ENCODE data around the gene CTTNBP2. TPM values are rescaled to one million over a fixed set of nuclear protein-coding genes. Genes with fewer than 3 reads are reported as not detected.

CTTNBP2 gene
- total RNA-seq, 2 donors from 2014 or later = 5.7 to 8.3 TPM

DNA sequence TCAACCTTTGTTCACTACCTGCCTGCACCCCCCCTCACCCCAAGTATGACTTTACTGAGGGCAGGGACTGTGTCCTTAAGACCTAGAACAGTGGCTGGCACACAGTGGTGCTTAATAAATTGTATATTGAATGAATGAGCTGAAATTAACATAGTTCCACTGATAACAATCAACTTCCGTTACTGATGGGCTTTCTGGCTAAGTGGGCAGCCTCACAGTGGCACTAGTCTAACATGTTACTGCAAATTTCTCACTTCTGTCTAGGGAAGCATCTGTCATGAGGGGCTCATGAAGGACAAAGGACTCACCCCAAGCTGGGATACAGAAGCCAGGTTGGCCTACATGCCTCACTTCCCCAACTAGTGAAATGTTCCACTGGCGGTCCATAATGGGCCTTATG lies 79.3 kb downstream of the CTTNBP2 start:
- no peaks in the 10 kb centered on the region for H3K36me3 ChIP-seq
- H3K27ac ChIP-seq = no peak overlapping the region
- H3K4me1 ChIP-seq (replicated peaks) = no peaks in the 10 kb centered on the region
- no peak for DNase-seq (ENCODE audit: low spot score)
- TF ChIP-seq, protein P1, sequence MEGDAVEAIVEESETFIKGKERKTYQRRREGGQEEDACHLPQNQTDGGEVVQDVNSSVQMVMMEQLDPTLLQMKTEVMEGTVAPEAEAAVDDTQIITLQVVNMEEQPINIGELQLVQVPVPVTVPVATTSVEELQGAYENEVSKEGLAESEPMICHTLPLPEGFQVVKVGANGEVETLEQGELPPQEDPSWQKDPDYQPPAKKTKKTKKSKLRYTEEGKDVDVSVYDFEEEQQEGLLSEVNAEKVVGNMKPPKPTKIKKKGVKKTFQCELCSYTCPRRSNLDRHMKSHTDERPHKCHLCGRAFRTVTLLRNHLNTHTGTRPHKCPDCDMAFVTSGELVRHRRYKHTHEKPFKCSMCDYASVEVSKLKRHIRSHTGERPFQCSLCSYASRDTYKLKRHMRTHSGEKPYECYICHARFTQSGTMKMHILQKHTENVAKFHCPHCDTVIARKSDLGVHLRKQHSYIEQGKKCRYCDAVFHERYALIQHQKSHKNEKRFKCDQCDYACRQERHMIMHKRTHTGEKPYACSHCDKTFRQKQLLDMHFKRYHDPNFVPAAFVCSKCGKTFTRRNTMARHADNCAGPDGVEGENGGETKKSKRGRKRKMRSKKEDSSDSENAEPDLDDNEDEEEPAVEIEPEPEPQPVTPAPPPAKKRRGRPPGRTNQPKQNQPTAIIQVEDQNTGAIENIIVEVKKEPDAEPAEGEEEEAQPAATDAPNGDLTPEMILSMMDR (IDR thresholded peaks at IDR 0.05) = no peak
- no peak for TF ChIP-seq POLR2A (IDR thresholded peaks at IDR 0.05)
- no peak for TF ChIP-seq POLR2AphosphoS5 (IDR thresholded peaks at IDR 0.05)
- 74% methylated on average over 2 of the region's 2 CpGs for WGBS
- H3K9me3 ChIP-seq = no peaks in the 10 kb centered on the region
- no peak overlapping the region for H3K4me3 ChIP-seq
- intact Hi-C loops (cut with DNase I) = no loop called here
- no peaks in the 10 kb centered on the region for H3K27me3 ChIP-seq (replicated peaks; ENCODE audit: insufficient read depth)

DNA sequence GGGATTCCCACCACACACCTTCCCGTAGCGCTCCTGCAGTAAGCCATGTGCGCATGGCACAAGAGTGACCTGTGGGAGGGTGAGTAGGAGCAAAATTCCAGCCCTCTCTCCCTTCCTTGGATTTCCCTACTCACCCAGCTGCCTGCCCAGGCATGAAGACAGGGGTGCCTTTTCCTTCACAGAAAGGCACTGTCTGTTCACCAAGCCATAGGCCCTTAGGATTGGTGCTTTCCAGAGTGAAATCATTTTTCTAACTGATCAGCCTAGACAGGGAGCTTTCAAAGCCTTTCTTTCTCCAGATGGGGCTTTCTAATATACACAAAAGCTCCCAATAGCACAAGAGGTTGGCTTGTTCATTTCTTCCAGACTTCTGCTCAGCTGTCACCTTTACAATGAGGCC lies 79.7 kb downstream of the CTTNBP2 start:
- intact Hi-C loops (cut with DNase I) = no loop called here
- no peaks in the 10 kb centered on the region for H3K27me3 ChIP-seq (replicated peaks; ENCODE audit: insufficient read depth)
- DNase-seq (ENCODE audit: low spot score) = no peak
- TF ChIP-seq POLR2A (IDR thresholded peaks at IDR 0.05) (no peak), POLR2AphosphoS5 (IDR thresholded peaks at IDR 0.05) (no peak)
- TF ChIP-seq, protein P1 (IDR thresholded peaks at IDR 0.05) = no peak
- no peaks in the 10 kb centered on the region for H3K4me1 ChIP-seq (replicated peaks)
- WGBS = 96% methylated on average over 3 of the region's 3 CpGs
- H3K36me3 ChIP-seq = no peaks in the 10 kb centered on the region
- no peak overlapping the region for H3K27ac ChIP-seq
- H3K9me3 ChIP-seq = no peaks in the 10 kb centered on the region
- H3K4me3 ChIP-seq = no peak overlapping the region

DNA sequence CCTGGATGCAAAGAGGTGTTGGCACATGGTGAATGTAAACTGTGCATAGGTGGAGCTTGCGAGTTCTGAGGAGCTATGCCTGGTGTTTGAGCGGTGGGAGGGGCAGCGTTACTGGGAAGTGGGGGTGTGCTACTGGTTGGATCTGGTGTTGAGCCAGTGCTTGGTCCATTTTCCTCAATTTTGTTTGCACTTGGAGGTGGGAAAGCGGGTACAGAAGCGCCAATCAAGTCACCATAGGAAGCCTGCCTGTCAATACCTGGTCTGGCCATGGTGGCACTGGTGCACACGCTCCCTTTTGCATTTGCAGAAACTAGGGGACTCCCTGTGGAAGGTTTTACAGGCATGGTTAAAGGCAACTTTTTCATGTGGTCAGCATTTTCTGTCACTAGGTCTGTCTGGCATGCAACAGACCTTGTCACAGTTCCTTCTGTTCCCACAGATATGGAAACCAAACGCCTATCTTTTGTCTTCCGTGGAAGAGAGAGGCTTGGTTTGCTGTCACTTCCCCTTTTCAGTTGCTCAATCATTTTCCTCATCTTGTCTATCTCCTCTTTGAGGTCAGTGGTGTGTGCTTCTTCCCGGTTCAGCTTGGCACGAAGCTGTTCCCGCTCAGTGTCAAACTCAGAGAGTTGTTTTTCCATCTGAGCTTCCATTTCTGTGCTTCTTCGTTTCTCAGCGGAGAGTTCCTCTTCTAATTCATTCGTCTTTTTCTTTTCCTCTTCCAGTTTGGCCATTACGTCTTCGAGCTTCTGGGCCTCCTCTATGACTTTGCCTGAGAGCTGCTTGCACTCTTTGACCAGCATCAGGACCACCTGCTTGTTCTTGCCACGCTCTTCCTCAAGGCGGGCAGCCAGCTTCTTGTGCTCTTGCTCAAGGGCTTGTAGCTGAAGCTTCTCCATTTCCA lies 81.1 kb downstream of the CTTNBP2 start:
- intact Hi-C loops (cut with DNase I) = no loop called here
- 90% methylated on average over 18 of the region's 18 CpGs for WGBS
- H3K27ac ChIP-seq = no peak overlapping the region
- no peaks in the 10 kb centered on the region for H3K36me3 ChIP-seq
- no peaks in the 10 kb centered on the region for H3K9me3 ChIP-seq
- H3K27me3 ChIP-seq (replicated peaks; ENCODE audit: insufficient read depth) = no peaks in the 10 kb centered on the region
- no peaks in the 10 kb centered on the region for H3K4me1 ChIP-seq (replicated peaks)
- TF ChIP-seq, protein P1 (IDR thresholded peaks at IDR 0.05) = no peak
- no peak for TF ChIP-seq POLR2A (IDR thresholded peaks at IDR 0.05)
- no peak for TF ChIP-seq POLR2AphosphoS5 (IDR thresholded peaks at IDR 0.05)
- H3K4me3 ChIP-seq = no peak overlapping the region
- DNase-seq (ENCODE audit: low spot score) = no peak

DNA sequence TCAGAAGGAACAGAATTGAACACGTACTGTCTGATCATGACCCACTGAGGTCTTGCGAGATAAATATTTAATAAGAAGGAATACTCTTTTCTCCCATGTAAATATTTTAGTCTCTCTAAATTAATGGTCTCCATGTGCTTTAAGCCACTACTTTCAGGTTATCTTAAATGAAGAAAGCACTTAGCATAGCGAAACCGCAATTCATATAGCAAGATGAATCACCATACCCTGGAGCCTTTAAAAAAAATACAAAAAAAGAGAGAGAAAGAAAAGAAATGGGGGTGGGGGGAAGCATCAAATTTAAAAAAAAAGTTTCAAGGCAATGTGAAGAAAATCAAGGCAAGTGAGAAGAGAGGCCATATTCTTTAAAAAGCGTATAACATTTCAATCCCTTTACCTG lies 82.5 kb downstream of the CTTNBP2 start:
- H3K4me1 ChIP-seq (replicated peaks) = no peaks in the 10 kb centered on the region
- DNase-seq (ENCODE audit: low spot score) = no peak
- intact Hi-C loops (cut with DNase I) = no loop called here
- no peak overlapping the region for H3K4me3 ChIP-seq
- WGBS = 97% methylated on average over 5 of the region's 5 CpGs
- H3K9me3 ChIP-seq = no peaks in the 10 kb centered on the region
- no peaks in the 10 kb centered on the region for H3K36me3 ChIP-seq
- no peak for TF ChIP-seq POLR2AphosphoS5 (IDR thresholded peaks at IDR 0.05)
- TF ChIP-seq POLR2A (IDR thresholded peaks at IDR 0.05) = no peak
- TF ChIP-seq, protein P1 (IDR thresholded peaks at IDR 0.05) = no peak
- H3K27ac ChIP-seq = no peak overlapping the region
- H3K27me3 ChIP-seq (replicated peaks; ENCODE audit: insufficient read depth) = no peaks in the 10 kb centered on the region

DNA sequence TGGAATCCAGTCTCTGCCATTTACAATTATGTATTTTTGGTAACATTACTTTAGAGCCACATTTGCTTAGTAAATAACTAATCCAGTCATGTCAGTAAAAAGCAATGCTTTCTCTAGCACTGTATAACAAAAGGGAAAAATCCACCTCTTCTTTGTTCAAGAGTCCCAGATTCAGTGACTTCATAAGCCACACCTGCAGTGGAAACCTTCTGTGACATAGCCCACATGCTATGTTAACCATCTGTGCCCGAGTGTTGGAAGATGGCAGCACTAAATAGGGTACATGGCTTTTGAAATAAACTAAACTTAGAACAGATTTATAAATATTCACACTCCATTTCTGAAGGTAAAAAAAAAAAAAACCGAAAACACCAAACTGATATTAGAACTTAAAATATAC lies 83.0 kb downstream of the CTTNBP2 start:
- 95% methylated on average over 2 of the region's 2 CpGs for WGBS
- intact Hi-C loops (cut with DNase I) = no loop called here
- no peaks in the 10 kb centered on the region for H3K27me3 ChIP-seq (replicated peaks; ENCODE audit: insufficient read depth)

More for the DNA sequence above, 83.0 kb downstream of the CTTNBP2 start:
- Histone ChIP-seq H3K4me1 (replicated peaks) (no peaks in the 10 kb centered on the region), H3K27ac (no peak overlapping the region), H3K36me3 (no peaks in the 10 kb centered on the region), H3K4me3 (no peak overlapping the region), H3K9me3 (no peaks in the 10 kb centered on the region)
- no peak for TF ChIP-seq POLR2AphosphoS5 (IDR thresholded peaks at IDR 0.05)
- TF ChIP-seq, protein P1 (IDR thresholded peaks at IDR 0.05) = no peak
- no peak for TF ChIP-seq POLR2A (IDR thresholded peaks at IDR 0.05)
- DNase-seq (ENCODE audit: low spot score) = no peak

Data from prostate gland (tissue), 2 donors.